HepG2 (cell line): ENCODE data around the gene KNCN. TPM values are rescaled to one million over a fixed set of nuclear protein-coding genes. Genes with fewer than 3 reads are reported as not detected.

Source experiments
- ATAC-seq: fragments of 200-7000 bp; cut with Tn5 transposase; 3 replicates; pipeline ENCODE4 v1.9.1; 2020; ENCODE audit warnings: mild to moderate bottlenecking, moderate library complexity
- BruUV-seq: library from RNA; stranded (reverse); fragments of 400-500 nt; replicated peaks from 2 replicates; lab custom pipeline; 2021; lab: Mats Ljungman, UMichigan
- CTCF ChIA-PET: fragments of 300-600 bp; formaldehyde crosslinking; extraction: SDS; loops from one replicate; lab custom pipeline; 2021; ENCODE audit warnings: low total read pairs, inconsistent platforms, low intra/inter-chr PET ratio; lab: Yijun Ruan, JAX
- POLR2A ChIA-PET: fragments of 350-600 bp; sonication (Branson Sonifier 250); formaldehyde crosslinking; loops from one replicate; lab custom pipeline; 2020; ENCODE audit warnings: antibody characterized with exemption, inconsistent platforms; lab: Yijun Ruan, JAX
- DNase-seq: peaks from one replicate; pipeline ENCODE4 v3.0.0-alpha.2; 2015; ENCODE audit warnings: low spot score
- FAIRE-seq: peaks from 3 replicates; lab custom pipeline; 2011; peaks lifted over from hg19 to GRCh38; lab: Jason Lieb, UNC
- H2AFZ ChIP-seq: one replicate; pipeline ENCODE4 v1.6.1; 2011; ENCODE audit warnings: low read length, inconsistent platforms
- H3K27ac ChIP-seq: fragments of 300-600 bp; 3 replicates; pipeline ENCODE4 v1.8.0; 2011; ENCODE audit warnings: mixed run types, mild to moderate bottlenecking, mixed read lengths, low read length, inconsistent platforms; ENCODE audit not compliant: insufficient read depth; ENCODE audit errors: extremely low read length
- H3K27me3 ChIP-seq, 2 experiments: fragments of 200-600 bp in 1 of 2; 2 replicates in 1 of 2; 3 replicates in 1 of 2; pipeline versions ENCODE4 v1.6.0 to v1.8.0; 2011; ENCODE audit warnings: low read length in 2 of 2, mild to moderate bottlenecking in 2 of 2, moderate library complexity in 2 of 2, inconsistent platforms in 1 of 2; ENCODE audit not compliant: insufficient read depth in 2 of 2, control insufficient read depth in 1 of 2
- H3K36me3 ChIP-seq, 2 experiments: fragments of 200-600 bp in 1 of 2; replicated peaks in 1 of 2; 2 replicates in 1 of 2; 3 replicates in 1 of 2; pipeline versions ENCODE4 v1.5.1 to v1.8.0; 2011; ENCODE audit warnings: low read length in 2 of 2, inconsistent platforms in 1 of 2; ENCODE audit not compliant: insufficient read depth in 2 of 2, control insufficient read depth in 1 of 2
- H3K4me1 ChIP-seq: 2 replicates; pipeline ENCODE4 v1.5.1; 2012; ENCODE audit warnings: low read length, inconsistent platforms; ENCODE audit not compliant: insufficient read depth
- H3K4me2 ChIP-seq: 2 replicates; pipeline ENCODE4 v1.6.0; 2011; ENCODE audit warnings: low read depth, low read length, inconsistent platforms
- H3K4me3 ChIP-seq, 3 experiments: fragments of 200-600 bp in 1 of 3; sonication (generic), shearing (Covaris generic) in 1 of 3; replicated peaks in 1 of 3; 2 replicates each; pipeline ENCODE4 v1.5.1; 2011 to 2016; ENCODE audit warnings: low read length in 3 of 3, inconsistent platforms in 2 of 3, low read depth in 2 of 3, mild to moderate bottlenecking in 2 of 3, control low read depth in 1 of 3, mixed read lengths in 1 of 3; ENCODE audit not compliant: insufficient read depth in 1 of 3
- H3K79me2 ChIP-seq: one replicate; pipeline ENCODE4 v1.6.1; 2011; ENCODE audit warnings: low read length, inconsistent platforms; ENCODE audit not compliant: insufficient read depth
- H3K9ac ChIP-seq: 2 replicates; pipeline ENCODE4 v1.6.0; 2011; ENCODE audit warnings: mild to moderate bottlenecking, low read depth, low read length, inconsistent platforms; ENCODE audit not compliant: insufficient read depth
- H3K9me3 ChIP-seq: 2 replicates; pipeline ENCODE4 v1.5.1; 2012; ENCODE audit warnings: mild to moderate bottlenecking, low read length
- H4K20me1 ChIP-seq: 2 replicates; pipeline ENCODE4 v1.6.0; 2011; ENCODE audit warnings: inconsistent platforms, mild to moderate bottlenecking, low read length, moderate library complexity; ENCODE audit not compliant: insufficient read depth
- BORCS8-MEF2B ChIP-seq: sonication (generic); formaldehyde crosslinking; IDR thresholded peaks from 2 replicates; pipeline ENCODE4 v1.8.0; 2022; ENCODE audit warnings: mild to moderate bottlenecking, missing genetic modification reagents
- CREBL2 ChIP-seq: sonication (generic); formaldehyde crosslinking; IDR thresholded peaks from 2 replicates; pipeline ENCODE4 v1.8.1; 2023; ENCODE audit warnings: missing genetic modification reagents, mild to moderate bottlenecking, borderline replicate concordance
- PBX3 ChIP-seq: sonication (generic); formaldehyde crosslinking; IDR thresholded peaks from 2 replicates; pipeline ENCODE4 v1.8.1; 2023; ENCODE audit warnings: missing genetic modification reagents, inconsistent platforms, borderline replicate concordance
- PHF8 ChIP-seq: sonication (generic); formaldehyde crosslinking; IDR thresholded peaks from 2 replicates; pipeline ENCODE4 v1.5.0; 2020; ENCODE audit warnings: missing genetic modification reagents
- PLSCR1 ChIP-seq: sonication (generic); formaldehyde crosslinking; IDR thresholded peaks from 2 replicates; pipeline ENCODE4 v1.5.0; 2020; ENCODE audit warnings: missing genetic modification reagents, mild to moderate bottlenecking, borderline replicate concordance
- TP53 ChIP-seq: sonication (generic); formaldehyde crosslinking; conservative IDR thresholded peaks from 2 replicates; pipeline ENCODE4 v1.4.0; 2020; ENCODE audit warnings: missing genetic modification reagents
- WIZ ChIP-seq: sonication (generic); formaldehyde crosslinking; IDR thresholded peaks from 2 replicates; pipeline ENCODE4 v1.5.1; 2020; ENCODE audit warnings: mild to moderate bottlenecking, missing genetic modification reagents
- ZFAT ChIP-seq: sonication (generic); formaldehyde crosslinking; conservative IDR thresholded peaks from 2 replicates; pipeline ENCODE4 v1.8.1; 2023; ENCODE audit warnings: missing genetic modification reagents, inconsistent platforms
- ZGPAT ChIP-seq: IDR thresholded peaks from 2 replicates; pipeline ENCODE4 v1.6.1; 2016; ENCODE audit warnings: mild to moderate bottlenecking
- ZNF121 ChIP-seq: sonication (generic); formaldehyde crosslinking; IDR thresholded peaks from 2 replicates; pipeline ENCODE4 v1.5.0; 2020; ENCODE audit warnings: mild to moderate bottlenecking, missing genetic modification reagents
- ZNF350 ChIP-seq: sonication (generic); formaldehyde crosslinking; IDR thresholded peaks from 2 replicates; pipeline ENCODE4 v1.4.0; 2020; ENCODE audit warnings: mild to moderate bottlenecking, low read depth, missing genetic modification reagents, borderline replicate concordance
- ZNF512B ChIP-seq: sonication (generic); formaldehyde crosslinking; IDR thresholded peaks from 2 replicates; pipeline ENCODE4 v1.5.1; 2020; ENCODE audit warnings: missing genetic modification reagents, mild to moderate bottlenecking, borderline replicate concordance
- ZNF746 ChIP-seq: sonication (generic); formaldehyde crosslinking; IDR thresholded peaks from 2 replicates; pipeline ENCODE4 v1.8.0; 2022; ENCODE audit warnings: mild to moderate bottlenecking, missing genetic modification reagents
- WGBS: methylation state at CpG from one replicate; pipeline ENCODE4 v1.1.6; 2017; ENCODE audit warnings: low lambda C conversion rate; 5-methylcytosine and 5-hydroxymethylcytosine counted together
- in situ Hi-C: cut with HindIII; loops from 2 replicates; pipeline ENCODE4 v1.10.0; 2017; ENCODE audit warnings: low pct_unique_long_range_greater_than_20kb; ENCODE audit not compliant: extremely low pct_ligation_motif_present
- intact Hi-C: fragments of 100-400 bp; cut with micrococcal nuclease; formaldehyde crosslinking; loops from one replicate; pipeline ENCODE4 v1.10.0; 2022; ENCODE audit not compliant: unreplicated experiment
- polyA plus RNA-seq, 8 experiments: library from polyadenylated mRNA; depleted of rRNA in 3 of 8; stranded (reverse) in 7 of 8; unstranded in 1 of 8; fragments of >200 nt; fragmentation: Illumina TruSeq in 4 of 8; extraction: Trizol in 4 of 8; gene quantifications; 2 replicates each; pipeline versions ENCODE4 v1.2.1 to v1.2.3, GENCODE V29; 2011 to 2016; ENCODE audit warnings: low read depth in 4 of 8, missing spikeins in 1 of 8, mixed read lengths in 1 of 8; ENCODE audit not compliant: insufficient read depth in 1 of 8
- total RNA-seq, 5 experiments: library from RNA; depleted of rRNA; stranded (reverse); fragments of >200 nt; fragmentation: Illumina TruSeq; extraction: Trizol; gene quantifications; 2 replicates each; pipeline ENCODE4 v1.2.3, GENCODE V29; 2016; ENCODE audit warnings: low read depth in 1 of 5
- TF ChIP-seq, protein P1 (sequence below): sonication (generic); formaldehyde crosslinking; IDR thresholded peaks from 2 replicates; pipeline ENCODE4 v1.4.0; 2020; ENCODE audit warnings: mild to moderate bottlenecking, missing genetic modification reagents

Gene KNCN
- total and polyA plus RNA-seq, 2 of the 13 experiments (the other 11 are each of a cell fraction or from before 2014, with no cell fraction given) = not detected

DNA sequence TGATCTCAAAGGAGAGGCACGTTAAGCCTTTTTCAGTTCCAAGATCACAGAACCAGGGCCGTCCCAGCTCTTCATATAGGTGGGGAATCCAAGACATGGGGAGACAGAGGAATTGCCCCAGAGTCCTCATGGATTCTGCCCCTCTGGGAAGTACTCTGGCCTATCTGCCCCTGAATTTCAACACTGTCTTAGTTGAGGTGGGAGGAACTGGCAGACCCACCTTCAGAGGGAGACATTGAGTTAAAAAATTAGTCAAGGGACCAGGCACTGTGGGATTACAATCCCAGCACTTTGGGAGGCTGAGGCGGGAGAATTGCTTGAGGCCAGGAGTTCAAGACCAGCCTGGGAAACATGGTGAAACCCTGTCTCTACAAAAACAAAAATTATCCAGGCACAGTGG is 2.1 kb upstream of the KNCN start:
- no peak for FAIRE-seq
- H3K9ac ChIP-seq = no peak overlapping the region
- H3K9me3 ChIP-seq = no peaks in the 10 kb centered on the region
- in situ Hi-C loops = no loop called here
- ChIA-PET POLR2A (interaction anchor here (0.6 kb wide), 1 partner anchor 98 kb away, joined by 3 read pairs; no protein-coding TSS in a partner anchor), CTCF (no interaction called here)
- peaks cover 0 to under 1% of the 10 kb centered on the region in 2 experiments; a peak in 2 of 5 replicates for H3K36me3 ChIP-seq
- H3K4me3 ChIP-seq = no peak overlapping the region
- DNase-seq = no peak
- H3K79me2 ChIP-seq = no peaks in the 10 kb centered on the region
- 20% methylated on average over 3 of the region's 3 CpGs for WGBS
- H2AFZ ChIP-seq = no peak overlapping the region
- intact Hi-C loops = loop anchor here (10.0 kb wide), 1 partner anchor 171 kb away; no protein-coding TSS in a partner anchor
- ATAC-seq = peak; percentile 6; the same call in 1 of the 3 replicates
- no peak overlapping the region for H3K27ac ChIP-seq
- no peak overlapping the region for H3K4me2 ChIP-seq
- H3K4me1 ChIP-seq = peaks cover 11% of the 10 kb centered on the region; the same call in 1 of the 2 replicates
- H4K20me1 ChIP-seq = no peaks in the 10 kb centered on the region
- no TSS peak for BruUV-seq
- peaks cover 2 to 16% of the 10 kb centered on the region in 2 experiments; a peak in 1 of 5 replicates for H3K27me3 ChIP-seq
- TF ChIP-seq PHF8 (CRISPR knock-in tag) = no peak
- no peak for TF ChIP-seq ZNF512B (CRISPR knock-in tag)
- no peak for TF ChIP-seq ZNF350 (CRISPR knock-in tag)
- no peak for TF ChIP-seq ZNF746 (CRISPR knock-in tag)
- TF ChIP-seq, protein P1, sequence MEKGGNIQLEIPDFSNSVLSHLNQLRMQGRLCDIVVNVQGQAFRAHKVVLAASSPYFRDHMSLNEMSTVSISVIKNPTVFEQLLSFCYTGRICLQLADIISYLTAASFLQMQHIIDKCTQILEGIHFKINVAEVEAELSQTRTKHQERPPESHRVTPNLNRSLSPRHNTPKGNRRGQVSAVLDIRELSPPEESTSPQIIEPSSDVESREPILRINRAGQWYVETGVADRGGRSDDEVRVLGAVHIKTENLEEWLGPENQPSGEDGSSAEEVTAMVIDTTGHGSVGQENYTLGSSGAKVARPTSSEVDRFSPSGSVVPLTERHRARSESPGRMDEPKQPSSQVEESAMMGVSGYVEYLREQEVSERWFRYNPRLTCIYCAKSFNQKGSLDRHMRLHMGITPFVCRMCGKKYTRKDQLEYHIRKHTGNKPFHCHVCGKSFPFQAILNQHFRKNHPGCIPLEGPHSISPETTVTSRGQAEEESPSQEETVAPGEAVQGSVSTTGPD (CRISPR knock-in tag) = no peak
- no peak for TF ChIP-seq ZNF121
- TF ChIP-seq ZGPAT (CRISPR knock-in tag) = no peak
- no peak for TF ChIP-seq TP53 (CRISPR knock-in tag)
- TF ChIP-seq ZFAT (CRISPR knock-in tag) = no peak
- no peak for TF ChIP-seq PBX3 (CRISPR knock-in tag)
- TF ChIP-seq WIZ (CRISPR knock-in tag) = no peak
- no peak for TF ChIP-seq PLSCR1 (CRISPR knock-in tag)
- no peak for TF ChIP-seq CREBL2
- TF ChIP-seq BORCS8-MEF2B = no peak
